ENCODE data around the gene IGF1R. TPM values are rescaled to one million over a fixed set of nuclear protein-coding genes. Genes with fewer than 3 reads are reported as not detected.

IGF1R gene
- total RNA-seq, 2 donors from 2014 or later = 32.1 to 64.1 TPM

GRCh38 chr15:98817745-98818144, 169.4 kb downstream of the IGF1R start:
- Histone ChIP-seq H3K4me3 (no peak overlapping the region), H3K4me1 (peaks cover 0 to 6% of the 10 kb centered on the region in 2 donors), H3K36me3 (no peaks in the 10 kb centered on the region), H3K9me3 (no peaks in the 10 kb centered on the region), H3K27me3 (no peaks in the 10 kb centered on the region), H3K27ac (no peak overlapping the region)
- no peak for DNase-seq (ENCODE audit: low spot score)
- no peak for TF ChIP-seq CTCF (IDR thresholded peaks at IDR 0.05)

GRCh38 chr15:98823012-98823458, 174.7 kb downstream of the IGF1R start:
- no peak for TF ChIP-seq CTCF (IDR thresholded peaks at IDR 0.05)
- no peaks in the 10 kb centered on the region for H3K36me3 ChIP-seq
- no peak overlapping the region for H3K4me3 ChIP-seq
- peaks cover 0 to 14% of the 10 kb centered on the region in 2 donors for H3K4me1 ChIP-seq
- no peaks in the 10 kb centered on the region for H3K27me3 ChIP-seq
- H3K27ac ChIP-seq = no peak overlapping the region
- DNase-seq (ENCODE audit: low spot score) = no peak
- H3K9me3 ChIP-seq = peaks cover 0 to 13% of the 10 kb centered on the region in 2 donors

GRCh38 chr15:98823616-98824015, 175.3 kb downstream of the IGF1R start:
- H3K36me3 ChIP-seq = no peaks in the 10 kb centered on the region
- no peaks in the 10 kb centered on the region for H3K27me3 ChIP-seq
- H3K4me1 ChIP-seq = peaks cover 0 to 14% of the 10 kb centered on the region in 2 donors
- TF ChIP-seq CTCF (IDR thresholded peaks at IDR 0.05) = no peak
- no peak for DNase-seq (ENCODE audit: low spot score)
- H3K27ac ChIP-seq = no peak overlapping the region
- peaks cover 0 to 19% of the 10 kb centered on the region in 2 donors for H3K9me3 ChIP-seq
- H3K4me3 ChIP-seq = no peak overlapping the region

GRCh38 chr15:98824595-98824994, 176.3 kb downstream of the IGF1R start:
- Histone ChIP-seq H3K9me3 (peaks cover 0 to 29% of the 10 kb centered on the region in 2 donors), H3K27me3 (no peaks in the 10 kb centered on the region), H3K27ac (no peak overlapping the region), H3K4me3 (no peak overlapping the region), H3K36me3 (no peaks in the 10 kb centered on the region), H3K4me1 (peaks cover 0 to 14% of the 10 kb centered on the region in 2 donors)
- no peak for TF ChIP-seq CTCF (IDR thresholded peaks at IDR 0.05)
- no peak for DNase-seq (ENCODE audit: low spot score)

GRCh38 chr15:98826658-98827057, 178.3 kb downstream of the IGF1R start:
- Histone ChIP-seq H3K36me3 (no peaks in the 10 kb centered on the region), H3K27ac (no peak overlapping the region), H3K4me3 (no peak overlapping the region), H3K27me3 (no peaks in the 10 kb centered on the region), H3K9me3 (peaks cover 4 to 49% of the 10 kb centered on the region in 2 donors), H3K4me1 (peaks cover 0 to 14% of the 10 kb centered on the region in 2 donors)
- no peak for DNase-seq (ENCODE audit: low spot score)
- no peak for TF ChIP-seq CTCF (IDR thresholded peaks at IDR 0.05)

- H3K27me3 ChIP-seq = no peaks in the 10 kb centered on the region
- peaks cover 0 to 14% of the 10 kb centered on the region in 2 donors for H3K4me1 ChIP-seq
- H3K4me3 ChIP-seq = no peak overlapping the region
- peaks cover 10 to 55% of the 10 kb centered on the region in 2 donors for H3K9me3 ChIP-seq
- H3K27ac ChIP-seq = no peak overlapping the region
- H3K36me3 ChIP-seq = no peaks in the 10 kb centered on the region
- no peak for DNase-seq (ENCODE audit: low spot score)
- TF ChIP-seq CTCF (IDR thresholded peaks at IDR 0.05) = no peak
Observed at GRCh38 chr15:98827217-98827616, 178.9 kb downstream of the IGF1R start.

All from right atrium auricular region (tissue), 2 donors.